ENCODE data around the gene MAGI3.

GRCh38 chr1:113545210-113545609, 154.9 kb downstream of the MAGI3 start:
- TF ChIP-seq POLR2AphosphoS5 (IDR thresholded peaks at IDR 0.05; ENCODE audit: low read depth, low read length) (no peak), TAF1 (IDR thresholded peaks at IDR 0.05; ENCODE audit: borderline replicate concordance, insufficient read depth, low read length) (no peak)

All from PFSK-1 (cell line).